Naive thymus-derived CD8-positive, alpha-beta T cell (primary cell): ENCODE data around the gene HABP2. TPM values are rescaled to one million over a fixed set of nuclear protein-coding genes. Genes with fewer than 3 reads are reported as not detected.

Source experiments
- polyA plus RNA-seq, 3 donors: library from polyadenylated mRNA; unstranded; fragments of 300-500 nt; fragmentation: Illumina TruSeq; gene quantifications; one replicate each; pipeline ENCODE4 v1.2.3, GENCODE V29; 2021
- total RNA-seq, 8 experiments: library from RNA in 2 of 8; stranded (reverse) in 2 of 8; gene quantifications; one replicate each; pipeline ENCODE4 v1.2.3 and lab custom pipeline; 2021 to 2026

The HABP2 gene
- total and polyA plus RNA-seq, 5 experiments from 2014 or later, result not detected

Other genes with a start within 250 kb of the HABP2 start
- gene NRAP, start 111.0 kb downstream of the HABP2 start, total RNA-seq, result not detected
- gene NRAP, start 111.0 kb downstream of the HABP2 start, polyA plus RNA-seq, result not detected
- gene CASP7, start 126.9 kb downstream of the HABP2 start, total RNA-seq, result 10 to 100 TPM; 14.6 to 15.0 TPM
- 10 to 100 TPM; 13.1 to 15.8 (median 15.5) TPM for gene CASP7, start 126.9 kb downstream of the HABP2 start, polyA plus RNA-seq
- not detected for gene PLEKHS1, start 198.6 kb downstream of the HABP2 start, total RNA-seq
- gene PLEKHS1, start 198.6 kb downstream of the HABP2 start, polyA plus RNA-seq, result not detected